Measurements from ENCODE around the gene ASB1.

GRCh38 chr2:238473014-238473413, 46.3 kb downstream of the ASB1 start:
- TF ChIP-seq, protein P1, sequence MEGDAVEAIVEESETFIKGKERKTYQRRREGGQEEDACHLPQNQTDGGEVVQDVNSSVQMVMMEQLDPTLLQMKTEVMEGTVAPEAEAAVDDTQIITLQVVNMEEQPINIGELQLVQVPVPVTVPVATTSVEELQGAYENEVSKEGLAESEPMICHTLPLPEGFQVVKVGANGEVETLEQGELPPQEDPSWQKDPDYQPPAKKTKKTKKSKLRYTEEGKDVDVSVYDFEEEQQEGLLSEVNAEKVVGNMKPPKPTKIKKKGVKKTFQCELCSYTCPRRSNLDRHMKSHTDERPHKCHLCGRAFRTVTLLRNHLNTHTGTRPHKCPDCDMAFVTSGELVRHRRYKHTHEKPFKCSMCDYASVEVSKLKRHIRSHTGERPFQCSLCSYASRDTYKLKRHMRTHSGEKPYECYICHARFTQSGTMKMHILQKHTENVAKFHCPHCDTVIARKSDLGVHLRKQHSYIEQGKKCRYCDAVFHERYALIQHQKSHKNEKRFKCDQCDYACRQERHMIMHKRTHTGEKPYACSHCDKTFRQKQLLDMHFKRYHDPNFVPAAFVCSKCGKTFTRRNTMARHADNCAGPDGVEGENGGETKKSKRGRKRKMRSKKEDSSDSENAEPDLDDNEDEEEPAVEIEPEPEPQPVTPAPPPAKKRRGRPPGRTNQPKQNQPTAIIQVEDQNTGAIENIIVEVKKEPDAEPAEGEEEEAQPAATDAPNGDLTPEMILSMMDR (IDR thresholded peaks at IDR 0.05) = no peak
- no peak for TF ChIP-seq POLR2A (IDR thresholded peaks at IDR 0.05)

Measured in esophagus squamous epithelium (tissue), 4 donors.